SKM-1 treated with dmso at 0.1 percent for 144 hours (cell line): ENCODE measurements around the gene FGF21.
"Not testable (repeated sequence)": the region's sequence is repeated elsewhere in the genome, so short reads cannot be mapped to it uniquely, and the experiment has no call there.

Experiments used
- DNase-seq: peaks from one replicate; lab custom pipeline; 2025; ENCODE audit not compliant: unreplicated experiment; lab: John Stamatoyannopoulos, UW

Gene FGF21

GRCh38 chr19:48786422-48786821 is 31.1 kb downstream of the FGF21 start:
- DNase-seq, result not testable (repeated sequence)

GRCh38 chr19:48787331-48787730 is 32.0 kb downstream of the FGF21 start:
- not testable (repeated sequence) for DNase-seq

GRCh38 chr19:48793271-48793670 is 37.9 kb downstream of the FGF21 start:
- no peak for DNase-seq

- no peak for DNase-seq
Observed at GRCh38 chr19:48794291-48794690, 39.0 kb downstream of the FGF21 start.

GRCh38 chr19:48795055-48795684 is 39.8 kb downstream of the FGF21 start:
- DNase-seq, result peak; percentile 58

GRCh38 chr19:48795685-48796070 is 40.4 kb downstream of the FGF21 start:
- DNase-seq, result no peak

GRCh38 chr19:48796298-48797083 is 41.2 kb downstream of the FGF21 start:
- no peak for DNase-seq

- no peak for DNase-seq
Observed at GRCh38 chr19:48797103-48797502, 41.8 kb downstream of the FGF21 start.

- no peak for DNase-seq
Observed at GRCh38 chr19:48798937-48799336, 43.6 kb downstream of the FGF21 start.

GRCh38 chr19:48799358-48800300 is 44.3 kb downstream of the FGF21 start:
- no peak for DNase-seq

- no peak for DNase-seq
Observed at GRCh38 chr19:48802623-48803022, 47.3 kb downstream of the FGF21 start.

- no peak for DNase-seq
Observed at GRCh38 chr19:48804496-48804895, 49.2 kb downstream of the FGF21 start.

GRCh38 chr19:48805452-48805851 is 50.1 kb downstream of the FGF21 start:
- DNase-seq, result no peak

GRCh38 chr19:48806518-48806817 is 51.1 kb downstream of the FGF21 start:
- DNase-seq, result no peak

- no peak for DNase-seq
Observed at GRCh38 chr19:48806818-48807589, 51.7 kb downstream of the FGF21 start.

GRCh38 chr19:48807590-48808308 is 52.4 kb downstream of the FGF21 start:
- no peak for DNase-seq
